Germinal center (tissue), 1 donor: Measurements from ENCODE around the gene LRRC23.

Experiments used
- DNase-seq: peaks from one replicate; pipeline ENCODE4 v3.0.0; 2012; ENCODE audit warnings: mixed read lengths, low spot score

LRRC23 gene

GRCh38 chr12:6925540-6926279, 21.1 kb downstream of the LRRC23 start:
- no peak for DNase-seq

- no peak for DNase-seq
Observed at GRCh38 chr12:6927379-6928021, 22.9 kb downstream of the LRRC23 start, which contains the start of gene ATN1. TSS of gene ATN1 (plus strand) at chr12:6927959. CDS start at chr12:6934002, 6,043 bp downstream.

DNA sequence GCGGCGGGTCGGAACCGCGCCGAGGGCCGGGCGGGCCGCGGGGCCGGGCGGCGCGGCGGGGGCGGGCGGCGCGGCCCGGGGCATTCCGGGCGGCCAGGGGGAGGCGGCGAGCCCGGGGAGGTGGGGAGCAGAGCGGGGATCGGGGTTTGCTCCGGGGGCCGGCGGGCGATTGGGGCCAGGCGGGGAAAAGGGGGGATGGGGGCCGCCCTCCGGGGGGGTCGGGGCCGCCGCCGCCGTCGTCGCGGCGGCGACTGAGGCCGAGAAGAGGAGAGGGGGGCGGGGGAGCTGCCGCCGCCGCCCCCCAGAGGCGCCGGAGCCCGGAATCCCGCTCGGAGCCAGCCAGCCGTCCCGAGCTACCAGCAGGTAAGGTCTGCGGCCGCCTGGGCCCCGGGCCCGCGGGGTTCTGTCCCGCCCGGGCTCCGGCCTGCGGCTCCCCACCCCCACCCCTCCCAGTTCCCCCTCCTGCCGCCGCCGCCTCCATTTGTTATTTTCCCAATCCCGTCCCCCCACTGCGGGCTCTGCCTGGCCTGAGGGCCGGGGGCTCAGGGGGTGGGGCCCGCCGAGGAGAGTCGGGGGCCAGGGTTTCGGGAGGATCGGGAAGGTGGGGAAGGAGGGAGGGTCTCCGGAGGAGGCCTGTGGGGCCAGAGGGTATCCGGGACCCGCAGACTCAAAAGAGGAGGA, 23.5 kb downstream of the LRRC23 start:
- no peak for DNase-seq

- no peak for DNase-seq
Observed at GRCh38 chr12:6928703-6929407, 24.2 kb downstream of the LRRC23 start.

DNA sequence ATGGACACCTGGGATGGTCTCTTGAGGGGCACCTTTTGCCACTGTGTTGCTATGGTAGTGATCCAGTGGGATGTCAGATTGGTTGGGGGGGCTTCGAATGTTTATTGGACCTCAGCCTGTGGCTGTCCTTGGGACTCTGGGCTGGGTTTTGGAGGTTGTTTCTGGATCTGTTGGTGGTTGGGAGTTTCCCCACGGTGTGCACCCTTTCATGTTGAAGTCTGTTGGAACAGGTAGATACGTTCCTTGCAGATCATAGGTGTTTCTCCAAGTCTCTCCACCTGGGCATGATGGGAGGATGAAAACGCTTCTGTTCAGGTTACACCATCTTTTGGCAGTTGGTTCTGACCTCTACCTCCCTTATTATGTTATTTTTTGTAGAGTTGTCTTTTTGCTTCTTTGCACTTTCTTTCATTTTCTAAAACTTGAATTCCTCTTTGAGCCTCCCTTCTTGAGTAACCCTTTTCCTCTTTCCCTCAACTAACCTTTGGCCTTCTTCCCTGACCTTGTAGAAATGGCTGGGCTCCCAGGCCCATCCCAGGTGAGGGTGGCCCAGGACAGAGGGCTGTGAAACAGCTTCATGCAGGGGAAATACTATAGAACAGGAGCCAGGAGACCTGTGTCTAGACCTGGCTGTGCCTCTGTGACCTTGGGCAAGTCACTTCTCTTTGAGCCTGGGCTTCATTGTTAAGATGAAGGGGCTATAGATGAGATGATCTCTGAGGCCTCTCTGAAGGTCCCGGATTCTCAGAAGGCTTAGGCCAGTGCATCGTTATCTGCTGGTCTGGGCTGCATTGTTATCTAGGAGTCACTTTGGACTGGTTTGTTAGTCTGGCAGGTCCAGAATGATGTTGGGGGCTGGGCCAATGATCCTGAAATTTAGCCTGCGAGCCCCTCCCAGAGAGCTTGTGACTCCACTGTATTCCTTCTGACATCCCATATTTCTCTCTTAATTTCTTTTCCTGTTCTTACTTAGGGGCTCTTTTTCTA, 25.1 kb downstream of the LRRC23 start:
- no peak for DNase-seq

GRCh38 chr12:6932766-6933165, 28.1 kb downstream of the LRRC23 start:
- no peak for DNase-seq

DNA sequence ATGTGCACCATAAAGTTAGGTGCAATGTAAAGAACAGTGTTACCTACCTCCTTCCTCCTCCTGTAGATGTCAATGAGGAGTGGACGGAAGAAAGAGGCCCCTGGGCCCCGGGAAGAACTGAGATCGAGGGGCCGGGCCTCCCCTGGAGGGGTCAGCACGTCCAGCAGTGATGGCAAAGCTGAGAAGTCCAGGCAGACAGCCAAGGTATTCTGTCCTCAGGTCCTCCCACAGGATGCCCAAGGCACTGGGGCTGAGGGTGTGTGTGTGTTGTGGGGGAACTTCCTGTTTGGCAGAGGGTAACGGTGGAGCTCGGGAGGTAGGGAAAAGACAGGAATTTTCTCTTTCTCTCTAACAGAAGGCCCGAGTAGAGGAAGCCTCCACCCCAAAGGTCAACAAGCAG, 29.5 kb downstream of the LRRC23 start:
- no peak for DNase-seq

GRCh38 chr12:6935371-6936193, 31.0 kb downstream of the LRRC23 start:
- DNase-seq: no peak

- DNase-seq: no peak
Observed at GRCh38 chr12:6936194-6936635, 31.6 kb downstream of the LRRC23 start.

DNA sequence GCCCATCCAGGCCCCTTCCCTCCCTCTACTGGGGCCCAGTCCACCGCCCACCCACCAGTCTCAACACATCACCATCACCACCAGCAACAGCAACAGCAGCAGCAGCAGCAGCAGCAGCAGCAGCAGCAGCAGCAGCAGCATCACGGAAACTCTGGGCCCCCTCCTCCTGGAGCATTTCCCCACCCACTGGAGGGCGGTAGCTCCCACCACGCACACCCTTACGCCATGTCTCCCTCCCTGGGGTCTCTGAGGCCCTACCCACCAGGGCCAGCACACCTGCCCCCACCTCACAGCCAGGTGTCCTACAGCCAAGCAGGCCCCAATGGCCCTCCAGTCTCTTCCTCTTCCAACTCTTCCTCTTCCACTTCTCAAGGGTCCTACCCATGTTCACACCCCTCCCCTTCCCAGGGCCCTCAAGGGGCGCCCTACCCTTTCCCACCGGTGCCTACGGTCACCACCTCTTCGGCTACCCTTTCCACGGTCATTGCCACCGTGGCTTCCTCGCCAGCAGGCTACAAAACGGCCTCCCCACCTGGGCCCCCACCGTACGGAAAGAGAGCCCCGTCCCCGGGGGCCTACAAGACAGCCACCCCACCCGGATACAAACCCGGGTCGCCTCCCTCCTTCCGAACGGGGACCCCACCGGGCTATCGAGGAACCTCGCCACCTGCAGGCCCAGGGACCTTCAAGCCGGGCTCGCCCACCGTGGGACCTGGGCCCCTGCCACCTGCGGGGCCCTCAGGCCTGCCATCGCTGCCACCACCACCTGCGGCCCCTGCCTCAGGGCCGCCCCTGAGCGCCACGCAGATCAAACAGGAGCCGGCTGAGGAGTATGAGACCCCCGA, 32.2 kb downstream of the LRRC23 start:
- DNase-seq: peak; percentile 58

GRCh38 chr12:6937481-6938352, 33.1 kb downstream of the LRRC23 start:
- peak; percentile 86 for DNase-seq

- no peak for DNase-seq
Observed at GRCh38 chr12:6938353-6939190, 34.0 kb downstream of the LRRC23 start.

- no peak for DNase-seq
Observed at GRCh38 chr12:6939191-6939540, 34.5 kb downstream of the LRRC23 start.

GRCh38 chr12:6941267-6941666, 36.6 kb downstream of the LRRC23 start:
- no peak for DNase-seq

GRCh38 chr12:6941782-6942181, 37.2 kb downstream of the LRRC23 start:
- no peak for DNase-seq

- no peak for DNase-seq
Observed at GRCh38 chr12:6942331-6942665, 37.7 kb downstream of the LRRC23 start.

- peak; percentile 94 for DNase-seq
Observed at GRCh38 chr12:6943389-6943721, 38.7 kb downstream of the LRRC23 start.
